LNCAP (cell line): ENCODE measurements around the gene PEBP1.

Experiments
- CTCF ChIP-seq: fragments of 450-650 bp; IDR thresholded peaks from 2 replicates; pipeline ENCODE4 v1.5.1; 2017; ENCODE audit warnings: mild to moderate bottlenecking

Gene PEBP1

GRCh38 chr12:118120579-118121363, 15.2 kb upstream of the PEBP1 start:
- peak; percentile 72 for TF ChIP-seq CTCF

- no peak for TF ChIP-seq CTCF
Measured at GRCh38 chr12:118122264-118122663, 13.7 kb upstream of the PEBP1 start.

GRCh38 chr12:118124333-118124874, 11.5 kb upstream of the PEBP1 start:
- TF ChIP-seq CTCF: no peak

GRCh38 chr12:118125743-118126118, 10.2 kb upstream of the PEBP1 start:
- no peak for TF ChIP-seq CTCF

GRCh38 chr12:118126119-118126757, 9.7 kb upstream of the PEBP1 start:
- TF ChIP-seq CTCF: no peak

GRCh38 chr12:118127867-118128266, 8.1 kb upstream of the PEBP1 start:
- no peak for TF ChIP-seq CTCF

GRCh38 chr12:118136559-118137003, 657 bp downstream of the PEBP1 start:
- TF ChIP-seq CTCF: no peak
